IMR-90 (cell line): ENCODE results near the gene BATF2. TPM values are rescaled to one million over a fixed set of nuclear protein-coding genes. Genes with fewer than 3 reads are reported as not detected.

Experiments used
- ATAC-seq: fragments of 200-7000 bp; cut with Tn5 transposase; 2 replicates; pipeline ENCODE4 v1.9.1; 2020; ENCODE audit warnings: low read depth, mild to moderate bottlenecking, moderate library complexity
- BruUV-seq: library from RNA; stranded (reverse); fragments of 400-500 nt; replicated peaks from 2 replicates; lab custom pipeline; 2021; lab: Mats Ljungman, UMichigan
- CTCF ChIA-PET: fragments of 300-600 bp; formaldehyde crosslinking; extraction: SDS; loops from one replicate; lab custom pipeline; 2021; ENCODE audit warnings: antibody characterized with exemption; lab: Yijun Ruan, JAX
- POLR2A ChIA-PET: fragments of 300-600 bp; sonication (Branson Sonifier 250); formaldehyde crosslinking; loops from one replicate; lab custom pipeline; 2022; ENCODE audit warnings: antibody characterized with exemption; ENCODE audit not compliant: unreplicated experiment; lab: Charles Lee
- DNase-seq: peaks from one replicate; pipeline ENCODE4 v3.0.0; 2013
- H2AFZ ChIP-seq: replicated peaks from 2 replicates; pipeline ENCODE3; 2013; ENCODE audit warnings: low read length, mild to moderate bottlenecking; ENCODE audit not compliant: poor library complexity
- H2AK5ac ChIP-seq: 2 replicates; pipeline ENCODE4 v1.6.1; 2013; ENCODE audit warnings: low read depth, low read length, inconsistent platforms
- H2AK9ac ChIP-seq: replicated peaks from 2 replicates; pipeline ENCODE3; 2013; ENCODE audit warnings: mild to moderate bottlenecking, low read depth, low read length, moderate library complexity; ENCODE audit not compliant: poor library complexity
- H2BK120ac ChIP-seq: 2 replicates; pipeline ENCODE4 v1.6.1; 2013; ENCODE audit warnings: low read depth, low read length, inconsistent platforms
- H2BK15ac ChIP-seq: 3 replicates; pipeline ENCODE4 v1.6.1; 2013; ENCODE audit warnings: low read depth, low read length, inconsistent platforms
- H2BK20ac ChIP-seq: 2 replicates; pipeline ENCODE4 v1.6.1; 2013; ENCODE audit warnings: low read depth, mild to moderate bottlenecking, inconsistent platforms, low read length, moderate library complexity
- H2BK5ac ChIP-seq: 2 replicates; pipeline ENCODE4 v1.6.1; 2013; ENCODE audit warnings: mild to moderate bottlenecking, low read depth, low read length, inconsistent platforms; ENCODE audit not compliant: poor library complexity, severe bottlenecking
- H3K14ac ChIP-seq: replicated peaks from 2 replicates; pipeline ENCODE4 v1.6.1; 2013; ENCODE audit warnings: low read depth, low read length, inconsistent platforms
- H3K18ac ChIP-seq: 2 replicates; pipeline ENCODE4 v1.6.1; 2013; ENCODE audit warnings: low read depth, low read length, control low read depth
- H3K23ac ChIP-seq: 2 replicates; pipeline ENCODE4 v1.6.1; 2013; ENCODE audit warnings: low read depth, low read length, inconsistent platforms
- H3K27ac ChIP-seq: 2 replicates; pipeline ENCODE4 v1.5.1; 2013; ENCODE audit warnings: mild to moderate bottlenecking, control low read depth, low read length; ENCODE audit not compliant: insufficient read depth
- H3K27me3 ChIP-seq: 2 replicates; pipeline ENCODE4 v1.6.1; 2013; ENCODE audit warnings: low read length; ENCODE audit not compliant: control insufficient read depth, insufficient read depth
- H3K36me3 ChIP-seq: 2 replicates; pipeline ENCODE4 v1.6.1; 2013; ENCODE audit warnings: low read length, mixed read lengths; ENCODE audit not compliant: control insufficient read depth, insufficient read depth
- H3K4ac ChIP-seq: 2 replicates; pipeline ENCODE4 v1.6.1; 2013; ENCODE audit warnings: low read depth, low read length, inconsistent platforms
- H3K4me1 ChIP-seq: 2 replicates; pipeline ENCODE4 v1.6.1; 2013; ENCODE audit warnings: low read length, mixed read lengths; ENCODE audit not compliant: control insufficient read depth, insufficient read depth
- H3K4me2 ChIP-seq: 2 replicates; pipeline ENCODE4 v1.6.1; 2013; ENCODE audit warnings: low read depth, mild to moderate bottlenecking, control low read depth, low read length, moderate library complexity
- H3K4me3 ChIP-seq: 2 replicates; pipeline ENCODE4 v1.5.1; 2013; ENCODE audit warnings: low read depth, mild to moderate bottlenecking, control low read depth, low read length, moderate library complexity; ENCODE audit not compliant: insufficient read depth
- H3K56ac ChIP-seq: 2 replicates; pipeline ENCODE4 v1.6.1; 2013; ENCODE audit warnings: low read length, inconsistent platforms; ENCODE audit not compliant: insufficient read depth; ENCODE audit errors: extremely low read depth
- H3K79me1 ChIP-seq, 2 experiments: 2 replicates each; pipeline ENCODE4 v1.6.1; 2013; ENCODE audit warnings: low read length in 2 of 2, inconsistent platforms in 1 of 2, low read depth in 1 of 2
- H3K9ac ChIP-seq: 2 replicates; pipeline ENCODE4 v1.6.1; 2013; ENCODE audit warnings: low read depth, low read length, control low read depth
- H3K9me1 ChIP-seq: 2 replicates; pipeline ENCODE4 v1.6.1; 2013; ENCODE audit warnings: low read length, inconsistent platforms; ENCODE audit not compliant: insufficient read depth
- H3K9me3 ChIP-seq: 2 replicates; pipeline ENCODE4 v1.6.1; 2013; ENCODE audit warnings: low read length; ENCODE audit not compliant: control insufficient read depth, insufficient read depth
- H4K20me1 ChIP-seq: 2 replicates; pipeline ENCODE4 v1.6.1; 2013; ENCODE audit warnings: low read length, inconsistent platforms; ENCODE audit not compliant: insufficient read depth
- H4K5ac ChIP-seq: 2 replicates; pipeline ENCODE4 v1.6.1; 2013; ENCODE audit warnings: mild to moderate bottlenecking, low read depth, low read length, control low read depth
- H4K8ac ChIP-seq, 2 experiments: 2 replicates each; pipeline ENCODE4 v1.6.1; 2013; ENCODE audit warnings: low read depth in 2 of 2, low read length in 2 of 2, control low read depth in 1 of 2, inconsistent platforms in 1 of 2
- H4K91ac ChIP-seq: 2 replicates; pipeline ENCODE4 v1.6.1; 2013; ENCODE audit warnings: low read depth, low read length, inconsistent platforms; ENCODE audit not compliant: insufficient read depth
- BHLHE40 ChIP-seq: fragments of 150-350 bp; IDR thresholded peaks from 2 replicates; pipeline ENCODE4 v1.6.1; 2016; ENCODE audit warnings: mild to moderate bottlenecking, low read depth, low read length
- CTCF ChIP-seq: conservative IDR thresholded peaks from 2 replicates; pipeline ENCODE4 v1.5.1; 2012; ENCODE audit warnings: mild to moderate bottlenecking, low read depth, low read length, improper control_type of control experiment
- ELK1 ChIP-seq: fragments of 150-350 bp; IDR thresholded peaks from 2 replicates; pipeline ENCODE4 v1.6.1; 2016; ENCODE audit warnings: low read depth, mild to moderate bottlenecking, low read length, moderate library complexity, borderline replicate concordance
- MAFK ChIP-seq: IDR thresholded peaks from 2 replicates; pipeline ENCODE4 v1.6.1; 2012; ENCODE audit warnings: low read depth, low read length, improper control_type of control experiment
- MAZ ChIP-seq: IDR thresholded peaks from 2 replicates; pipeline ENCODE4 v1.6.1; 2012; ENCODE audit warnings: low read depth, mild to moderate bottlenecking, low read length, improper control_type of control experiment, moderate library complexity, borderline replicate concordance
- MXI1 ChIP-seq: IDR thresholded peaks from 2 replicates; pipeline ENCODE4 v1.6.1; 2012; ENCODE audit warnings: low read depth, mild to moderate bottlenecking, low read length, moderate library complexity, borderline replicate concordance
- POLR2A ChIP-seq: IDR thresholded peaks from 2 replicates; pipeline ENCODE4 v1.6.1; 2012; ENCODE audit warnings: mild to moderate bottlenecking, low read depth, low read length
- RAD21 ChIP-seq: IDR thresholded peaks from 2 replicates; pipeline ENCODE4 v1.6.1; 2012; ENCODE audit warnings: low read length, improper control_type of control experiment
- RCOR1 ChIP-seq: IDR thresholded peaks from 2 replicates; pipeline ENCODE4 v1.6.1; 2012; ENCODE audit warnings: mild to moderate bottlenecking, low read length, improper control_type of control experiment; ENCODE audit not compliant: insufficient replicate concordance
- SMC3 ChIP-seq: fragments of 150-350 bp; IDR thresholded peaks from 2 replicates; pipeline ENCODE4 v1.6.1; 2016; ENCODE audit warnings: low read depth, mild to moderate bottlenecking, antibody characterized with exemption, low read length, moderate library complexity
- WGBS, 2 experiments: methylation state at CpG; one replicate each; pipeline versions ENCODE4 v1.1.5 to v1.1.7; 2013; ENCODE audit warnings: missing lambda C conversion rate in 2 of 2; ENCODE audit not compliant: insufficient read length in 1 of 2; ENCODE audit errors: extremely low coverage in 2 of 2; 5-methylcytosine and 5-hydroxymethylcytosine counted together
- dilution Hi-C: fragments of 300-500 bp; cut with HindIII; formaldehyde crosslinking; loops from one replicate; pipeline ENCODE4 v1.14.3; 2018; ENCODE audit warnings: low sequenced_read_pairs; ENCODE audit not compliant: unreplicated experiment
- in situ Hi-C: fragments of 300-500 bp; cut with MboI; formaldehyde crosslinking; loops from 3 replicates; pipeline ENCODE4 v1.14.3; 2019; ENCODE audit warnings: low sequenced_read_pairs, inconsistent platforms, mixed read lengths
- intact Hi-C: fragments of 100-400 bp; cut with micrococcal nuclease; formaldehyde crosslinking; loops from 2 replicates; pipeline ENCODE4 v1.10.0; 2022
- polyA plus RNA-seq, 3 experiments: library from polyadenylated mRNA; depleted of rRNA; stranded (reverse); fragments of >200 nt; gene quantifications; 2 replicates each; pipeline ENCODE4 v1.2.3, GENCODE V29; 2012; ENCODE audit warnings: low replicate concordance in 1 of 3
- total RNA-seq: library from RNA; depleted of rRNA; stranded (reverse); fragments of >200 nt; gene quantifications from 2 replicates; pipeline ENCODE4 v1.2.3, GENCODE V29; 2012

BATF2 gene
- total and polyA plus RNA-seq, 2 of the 4 experiments (the other 2 are of a cell fraction) = 0.36 to 1.2 TPM

- POLR2A ChIA-PET = no interaction called here
- no peak overlapping the region for H3K18ac ChIP-seq
- H3K27me3 ChIP-seq = no peaks in the 10 kb centered on the region
- dilution Hi-C loops (no loop called here), in situ Hi-C loops (no loop called here), intact Hi-C loops (no loop called here)
- H3K9ac ChIP-seq = no peak overlapping the region
- H2BK5ac ChIP-seq = no peak overlapping the region
- H3K9me1 ChIP-seq = peaks cover 13% of the 10 kb centered on the region; the same call in 1 of the 2 replicates
- no peak overlapping the region for H4K8ac ChIP-seq
- H3K4me2 ChIP-seq = no peak overlapping the region
- ATAC-seq (no peak), DNase-seq (peak; percentile 43)
- H2BK15ac ChIP-seq = no peak overlapping the region
- TF ChIP-seq MAFK = no peak
- TF ChIP-seq RAD21 = no peak
- no peak for TF ChIP-seq MAZ
- no peak for TF ChIP-seq SMC3
- no peak for TF ChIP-seq MXI1
- no peak for TF ChIP-seq CTCF
- TF ChIP-seq ELK1 = no peak
- no peak for TF ChIP-seq POLR2A
- TF ChIP-seq BHLHE40 = no peak
- TF ChIP-seq RCOR1 = no peak
- H3K9me3 ChIP-seq = no peaks in the 10 kb centered on the region
- H2AK5ac ChIP-seq = no peak overlapping the region
- no peak overlapping the region for H4K5ac ChIP-seq
- peaks cover 5% of the 10 kb centered on the region; the same call in 1 of the 2 replicates for H4K20me1 ChIP-seq
- H4K91ac ChIP-seq = no peak overlapping the region
- H3K27ac ChIP-seq = no peak overlapping the region
- H2AFZ ChIP-seq = no peak overlapping the region
- no peak overlapping the region for H3K4me3 ChIP-seq
- H3K23ac ChIP-seq = no peak overlapping the region
- no TSS peak for BruUV-seq
- 94% methylated on average over 14 of the region's 23 CpGs; no CpG with 5 or more reads in 1 of the 2 experiments for WGBS, 2 experiments
- CTCF ChIA-PET = interaction anchor here (1.1 kb wide), 1 partner anchor 14 kb away, joined by 3 read pairs; no protein-coding TSS in a partner anchor
- no peaks in the 10 kb centered on the region for H3K4me1 ChIP-seq
- no peak overlapping the region for H3K56ac ChIP-seq
- H3K36me3 ChIP-seq = peaks cover 13% of the 10 kb centered on the region
- no peak overlapping the region for H3K4ac ChIP-seq
- H2AK9ac ChIP-seq = no peak overlapping the region
- peaks cover 17 to 37% of the 10 kb centered on the region in 2 experiments for H3K79me1 ChIP-seq
- H2BK20ac ChIP-seq = no peak overlapping the region
- H2BK120ac ChIP-seq = no peak overlapping the region
- no peak overlapping the region for H3K14ac ChIP-seq
Measured at GRCh38 chr11:65043881-65044501, 47.2 kb upstream of the BATF2 start.
